Ishikawa (cell line): ENCODE data around the gene MRPL41.

Experiments
- CEBPB ChIP-seq: IDR thresholded peaks from 2 replicates; pipeline ENCODE4 v1.6.1; 2012
- CREB1 ChIP-seq: IDR thresholded peaks from 2 replicates; pipeline ENCODE4 v1.6.1; 2012; ENCODE audit warnings: low read depth
- EGR1 ChIP-seq: IDR thresholded peaks from 2 replicates; pipeline ENCODE4 v1.6.1; 2012
- EP300 ChIP-seq: IDR thresholded peaks from 2 replicates; pipeline ENCODE4 v1.6.1; 2012; ENCODE audit warnings: borderline replicate concordance
- FOXM1 ChIP-seq: IDR thresholded peaks from 2 replicates; pipeline ENCODE4 v1.6.1; 2012; ENCODE audit warnings: low read depth, borderline replicate concordance
- RAD21 ChIP-seq: IDR thresholded peaks from 2 replicates; pipeline ENCODE4 v1.6.1; 2012; ENCODE audit warnings: low read depth
- TAF1 ChIP-seq: IDR thresholded peaks from 2 replicates; pipeline ENCODE4 v1.6.1; 2012; ENCODE audit warnings: low read depth, mild to moderate bottlenecking
- TCF12 ChIP-seq: IDR thresholded peaks from 2 replicates; pipeline ENCODE4 v1.6.1; 2012; ENCODE audit warnings: low read depth
- YY1 ChIP-seq: IDR thresholded peaks from 2 replicates; pipeline ENCODE4 v1.6.1; 2012; ENCODE audit warnings: low read depth
- TF ChIP-seq, protein P1 (sequence below): IDR thresholded peaks from 2 replicates; pipeline ENCODE4 v1.6.1; 2012; ENCODE audit warnings: low read depth, mild to moderate bottlenecking
- TF ChIP-seq, protein P2 (sequence below): IDR thresholded peaks from 2 replicates; pipeline ENCODE4 v1.6.1; 2012
- TF ChIP-seq, protein P3 (sequence below): IDR thresholded peaks from 2 replicates; pipeline ENCODE4 v1.6.1; 2012

DNA sequence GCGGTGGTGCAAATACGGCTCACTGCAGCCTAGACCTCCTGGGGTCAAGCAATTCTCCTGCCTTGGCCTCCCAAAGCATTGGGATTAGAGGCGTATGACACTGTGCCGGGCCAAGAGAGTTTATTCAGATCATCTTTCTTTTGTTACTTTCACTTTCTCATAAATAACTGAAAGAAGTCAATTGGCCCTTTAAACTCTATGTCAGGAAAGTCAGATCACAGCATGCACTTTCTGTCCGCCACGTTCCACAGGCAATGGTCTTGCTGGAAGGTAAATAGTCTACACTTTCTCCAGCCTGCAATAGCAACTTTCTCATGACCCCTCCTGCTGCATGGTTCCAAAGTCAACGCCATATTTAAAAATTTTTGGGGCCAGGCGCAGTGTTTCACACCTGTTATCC lies 47.3 kb downstream of the MRPL41 start:
- TF ChIP-seq EP300, result no peak
- TF ChIP-seq, protein P1, sequence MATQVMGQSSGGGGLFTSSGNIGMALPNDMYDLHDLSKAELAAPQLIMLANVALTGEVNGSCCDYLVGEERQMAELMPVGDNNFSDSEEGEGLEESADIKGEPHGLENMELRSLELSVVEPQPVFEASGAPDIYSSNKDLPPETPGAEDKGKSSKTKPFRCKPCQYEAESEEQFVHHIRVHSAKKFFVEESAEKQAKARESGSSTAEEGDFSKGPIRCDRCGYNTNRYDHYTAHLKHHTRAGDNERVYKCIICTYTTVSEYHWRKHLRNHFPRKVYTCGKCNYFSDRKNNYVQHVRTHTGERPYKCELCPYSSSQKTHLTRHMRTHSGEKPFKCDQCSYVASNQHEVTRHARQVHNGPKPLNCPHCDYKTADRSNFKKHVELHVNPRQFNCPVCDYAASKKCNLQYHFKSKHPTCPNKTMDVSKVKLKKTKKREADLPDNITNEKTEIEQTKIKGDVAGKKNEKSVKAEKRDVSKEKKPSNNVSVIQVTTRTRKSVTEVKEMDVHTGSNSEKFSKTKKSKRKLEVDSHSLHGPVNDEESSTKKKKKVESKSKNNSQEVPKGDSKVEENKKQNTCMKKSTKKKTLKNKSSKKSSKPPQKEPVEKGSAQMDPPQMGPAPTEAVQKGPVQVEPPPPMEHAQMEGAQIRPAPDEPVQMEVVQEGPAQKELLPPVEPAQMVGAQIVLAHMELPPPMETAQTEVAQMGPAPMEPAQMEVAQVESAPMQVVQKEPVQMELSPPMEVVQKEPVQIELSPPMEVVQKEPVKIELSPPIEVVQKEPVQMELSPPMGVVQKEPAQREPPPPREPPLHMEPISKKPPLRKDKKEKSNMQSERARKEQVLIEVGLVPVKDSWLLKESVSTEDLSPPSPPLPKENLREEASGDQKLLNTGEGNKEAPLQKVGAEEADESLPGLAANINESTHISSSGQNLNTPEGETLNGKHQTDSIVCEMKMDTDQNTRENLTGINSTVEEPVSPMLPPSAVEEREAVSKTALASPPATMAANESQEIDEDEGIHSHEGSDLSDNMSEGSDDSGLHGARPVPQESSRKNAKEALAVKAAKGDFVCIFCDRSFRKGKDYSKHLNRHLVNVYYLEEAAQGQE, result no peak
- TF ChIP-seq YY1, result no peak
- TF ChIP-seq TCF12, result no peak
- no peak for TF ChIP-seq CEBPB
- no peak for TF ChIP-seq EGR1
- TF ChIP-seq RAD21, result no peak
- TF ChIP-seq, protein P2, sequence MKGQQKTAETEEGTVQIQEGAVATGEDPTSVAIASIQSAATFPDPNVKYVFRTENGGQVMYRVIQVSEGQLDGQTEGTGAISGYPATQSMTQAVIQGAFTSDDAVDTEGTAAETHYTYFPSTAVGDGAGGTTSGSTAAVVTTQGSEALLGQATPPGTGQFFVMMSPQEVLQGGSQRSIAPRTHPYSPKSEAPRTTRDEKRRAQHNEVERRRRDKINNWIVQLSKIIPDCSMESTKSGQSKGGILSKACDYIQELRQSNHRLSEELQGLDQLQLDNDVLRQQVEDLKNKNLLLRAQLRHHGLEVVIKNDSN, result no peak
- TF ChIP-seq, protein P3, sequence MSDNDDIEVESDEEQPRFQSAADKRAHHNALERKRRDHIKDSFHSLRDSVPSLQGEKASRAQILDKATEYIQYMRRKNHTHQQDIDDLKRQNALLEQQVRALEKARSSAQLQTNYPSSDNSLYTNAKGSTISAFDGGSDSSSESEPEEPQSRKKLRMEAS, result no peak
- TF ChIP-seq FOXM1, result no peak
- no peak for TF ChIP-seq TAF1
- no peak for TF ChIP-seq CREB1
